Measurements from ENCODE around the gene SLC12A7. TPM values are rescaled to one million over a fixed set of nuclear protein-coding genes. Genes with fewer than 3 reads are reported as not detected.
"Not testable (repeated sequence)": the region's sequence is repeated elsewhere in the genome, so short reads cannot be mapped to it uniquely, and the experiment has no call there.

Gene SLC12A7
- total RNA-seq, 1 donor from 2014 or later, result 80.8 TPM

DNA sequence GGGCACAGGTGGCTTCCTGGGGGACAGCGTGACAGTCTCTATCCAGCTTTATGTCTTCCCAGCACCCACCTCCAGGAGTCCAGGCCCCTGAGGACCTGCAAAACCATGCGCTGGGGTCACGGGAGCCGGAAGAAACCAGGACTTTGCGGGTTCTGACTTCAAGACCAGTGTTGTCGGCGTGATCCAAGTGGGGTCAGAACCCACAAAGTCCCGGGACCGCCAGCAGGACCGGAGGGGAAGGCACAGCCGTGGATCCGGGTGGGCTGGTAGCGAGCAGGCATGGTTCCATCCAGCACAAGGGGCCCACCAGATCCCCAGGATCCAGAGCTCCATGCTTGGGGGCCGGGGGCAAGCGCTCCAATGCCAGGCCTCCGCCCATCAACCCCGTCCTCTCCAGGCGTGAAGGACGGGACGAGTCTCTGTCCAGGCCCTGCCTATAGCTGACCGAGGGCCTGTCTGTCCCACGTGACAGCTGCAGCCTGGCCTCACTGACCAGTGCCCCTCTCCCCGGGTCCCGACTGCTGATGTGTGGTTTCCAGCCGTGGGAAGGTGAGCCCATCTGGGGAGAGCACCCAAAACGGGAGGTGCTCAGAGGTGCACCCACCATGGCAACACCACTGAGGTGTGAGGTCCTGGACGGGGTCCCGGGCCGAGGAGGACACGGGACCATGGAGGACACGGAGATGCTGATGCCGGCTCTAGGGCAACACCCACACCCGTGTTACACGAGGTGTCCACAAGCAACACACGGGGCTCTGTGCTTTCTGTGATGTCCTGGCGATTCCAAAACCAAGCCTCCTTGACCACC lies 48.9 kb downstream of the SLC12A7 start:
- DNase-seq (ENCODE audit: low spot score, unreplicated experiment), result no peak
- H3K4me1 Mint-ChIP-seq (ENCODE audit: low read depth), result no peaks in the 10 kb centered on the region
- H3K27ac Mint-ChIP-seq, result no peak overlapping the region
- H3K36me3 Mint-ChIP-seq (ENCODE audit: insufficient read depth), result peaks cover 1% of the 10 kb centered on the region
- no peaks in the 10 kb centered on the region for H3K9me3 Mint-ChIP-seq (ENCODE audit: low read depth)
- H3K4me3 Mint-ChIP-seq (ENCODE audit: low read depth), result no peak overlapping the region
- TF ChIP-seq, protein P1, sequence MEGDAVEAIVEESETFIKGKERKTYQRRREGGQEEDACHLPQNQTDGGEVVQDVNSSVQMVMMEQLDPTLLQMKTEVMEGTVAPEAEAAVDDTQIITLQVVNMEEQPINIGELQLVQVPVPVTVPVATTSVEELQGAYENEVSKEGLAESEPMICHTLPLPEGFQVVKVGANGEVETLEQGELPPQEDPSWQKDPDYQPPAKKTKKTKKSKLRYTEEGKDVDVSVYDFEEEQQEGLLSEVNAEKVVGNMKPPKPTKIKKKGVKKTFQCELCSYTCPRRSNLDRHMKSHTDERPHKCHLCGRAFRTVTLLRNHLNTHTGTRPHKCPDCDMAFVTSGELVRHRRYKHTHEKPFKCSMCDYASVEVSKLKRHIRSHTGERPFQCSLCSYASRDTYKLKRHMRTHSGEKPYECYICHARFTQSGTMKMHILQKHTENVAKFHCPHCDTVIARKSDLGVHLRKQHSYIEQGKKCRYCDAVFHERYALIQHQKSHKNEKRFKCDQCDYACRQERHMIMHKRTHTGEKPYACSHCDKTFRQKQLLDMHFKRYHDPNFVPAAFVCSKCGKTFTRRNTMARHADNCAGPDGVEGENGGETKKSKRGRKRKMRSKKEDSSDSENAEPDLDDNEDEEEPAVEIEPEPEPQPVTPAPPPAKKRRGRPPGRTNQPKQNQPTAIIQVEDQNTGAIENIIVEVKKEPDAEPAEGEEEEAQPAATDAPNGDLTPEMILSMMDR (IDR thresholded peaks at IDR 0.05; ENCODE audit: unreplicated experiment), result no peak
- H3K27me3 Mint-ChIP-seq, result no peaks in the 10 kb centered on the region

DNA sequence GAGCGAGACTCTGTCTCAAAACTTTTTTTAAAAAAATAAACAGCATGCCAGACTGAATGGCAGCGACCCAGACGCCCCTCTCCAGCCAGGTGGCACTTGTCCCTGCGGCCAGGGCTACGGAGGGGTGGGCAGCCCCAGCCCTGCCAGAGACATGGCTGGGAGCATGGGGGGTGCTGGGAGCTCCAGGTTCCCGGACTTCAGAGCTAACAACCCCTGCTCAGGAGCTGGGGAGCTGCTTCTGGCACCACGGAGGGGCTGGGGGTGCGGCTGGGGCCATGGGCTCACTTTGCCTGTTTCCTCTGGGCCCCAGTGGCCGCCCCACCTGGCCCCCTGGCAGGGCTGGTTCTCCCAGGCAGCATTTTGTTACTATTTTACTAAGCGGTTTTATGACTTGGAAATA lies 49.9 kb downstream of the SLC12A7 start:
- no peak for DNase-seq (ENCODE audit: low spot score, unreplicated experiment)
- no peak overlapping the region for H3K27ac Mint-ChIP-seq
- no peaks in the 10 kb centered on the region for H3K4me1 Mint-ChIP-seq (ENCODE audit: low read depth)
- H3K4me3 Mint-ChIP-seq (ENCODE audit: low read depth), result no peak overlapping the region
- no peaks in the 10 kb centered on the region for H3K27me3 Mint-ChIP-seq
- H3K9me3 Mint-ChIP-seq (ENCODE audit: low read depth), result no peaks in the 10 kb centered on the region
- TF ChIP-seq, protein P1 (IDR thresholded peaks at IDR 0.05; ENCODE audit: unreplicated experiment), result no peak
- no peaks in the 10 kb centered on the region for H3K36me3 Mint-ChIP-seq (ENCODE audit: insufficient read depth)

DNA sequence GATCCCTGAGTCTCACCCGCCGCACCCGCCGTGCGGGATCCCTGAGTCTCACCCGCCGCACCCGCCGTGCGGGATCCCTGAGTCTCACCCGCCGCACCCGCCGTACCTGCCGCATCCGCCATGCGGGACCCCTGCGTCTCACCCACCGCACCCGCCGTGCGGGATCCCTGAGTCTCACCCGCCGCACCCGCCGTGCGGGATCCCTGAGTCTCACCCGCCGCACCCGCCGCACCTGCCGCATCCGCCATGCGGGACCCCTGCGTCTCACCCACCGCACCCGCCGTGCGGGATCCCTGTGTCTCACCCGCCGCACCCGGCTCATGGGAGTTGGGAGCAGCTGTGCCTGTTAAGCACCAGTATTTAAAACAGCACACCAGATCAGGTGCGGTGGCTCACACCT lies 50.6 kb downstream of the SLC12A7 start:
- DNase-seq (ENCODE audit: low spot score, unreplicated experiment); H3K27ac Mint-ChIP-seq; H3K9me3 Mint-ChIP-seq (ENCODE audit: low read depth); H3K4me3 Mint-ChIP-seq (ENCODE audit: low read depth); H3K27me3 Mint-ChIP-seq; H3K36me3 Mint-ChIP-seq (ENCODE audit: insufficient read depth); H3K4me1 Mint-ChIP-seq (ENCODE audit: low read depth): not testable (repeated sequence)

DNA sequence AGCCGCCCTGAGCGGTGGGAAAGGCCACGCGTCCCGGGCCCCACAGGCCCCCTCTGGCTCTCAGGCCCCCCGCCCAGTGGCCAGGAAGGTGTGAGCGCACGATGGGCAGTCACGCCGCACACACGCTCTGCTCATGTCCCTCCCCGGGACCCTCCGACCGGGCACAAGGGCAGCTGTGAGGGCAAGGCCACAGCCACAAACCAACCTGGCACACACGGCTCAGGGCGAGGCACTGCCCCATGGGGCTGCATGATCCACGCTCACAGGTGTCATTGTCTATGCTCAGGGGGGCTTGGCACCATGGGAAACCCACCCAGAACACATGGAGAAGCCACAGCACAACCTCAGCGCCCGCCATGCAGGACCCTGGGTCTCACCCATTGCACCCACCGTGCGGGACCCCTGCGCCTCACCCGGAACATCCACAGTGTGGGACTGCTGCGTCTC lies 51.3 kb downstream of the SLC12A7 start:
- Mint-ChIP-seq H3K4me1 (ENCODE audit: low read depth) (no peaks in the 10 kb centered on the region), H3K27ac (no peak overlapping the region)

DNA sequence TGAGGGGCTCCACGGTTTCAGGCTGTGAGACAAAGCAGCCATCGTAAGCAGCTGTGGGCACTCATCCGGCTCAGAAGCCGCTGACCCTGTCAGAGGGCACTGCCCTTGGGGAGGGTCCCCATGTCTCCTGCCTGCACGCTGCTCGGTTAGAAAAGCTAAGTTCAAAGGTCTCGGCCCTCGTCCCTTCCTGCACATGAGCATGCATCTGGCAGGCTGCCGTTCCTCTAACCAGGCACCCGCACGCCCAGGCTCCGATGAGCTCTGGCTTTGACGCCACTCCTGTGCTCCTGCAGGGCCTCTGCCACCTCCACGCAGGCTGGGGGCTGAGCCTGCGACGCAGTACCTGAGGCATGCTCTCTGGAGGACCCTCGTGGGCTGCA lies 52.0 kb downstream of the SLC12A7 start:
- no peaks in the 10 kb centered on the region for H3K9me3 Mint-ChIP-seq (ENCODE audit: low read depth)
- no peaks in the 10 kb centered on the region for H3K27me3 Mint-ChIP-seq
- H3K4me1 Mint-ChIP-seq (ENCODE audit: low read depth), result no peaks in the 10 kb centered on the region
- H3K27ac Mint-ChIP-seq, result no peak overlapping the region
- no peak for DNase-seq (ENCODE audit: low spot score, unreplicated experiment)
- no peaks in the 10 kb centered on the region for H3K36me3 Mint-ChIP-seq (ENCODE audit: insufficient read depth)
- H3K4me3 Mint-ChIP-seq (ENCODE audit: low read depth), result no peak overlapping the region
- TF ChIP-seq, protein P1 (IDR thresholded peaks at IDR 0.05; ENCODE audit: unreplicated experiment), result no peak

More for the DNA sequence above, 51.3 kb downstream of the SLC12A7 start:
- no peak for DNase-seq (ENCODE audit: low spot score, unreplicated experiment)
- no peaks in the 10 kb centered on the region for H3K27me3 Mint-ChIP-seq
- no peaks in the 10 kb centered on the region for H3K9me3 Mint-ChIP-seq (ENCODE audit: low read depth)
- H3K4me3 Mint-ChIP-seq (ENCODE audit: low read depth), result no peak overlapping the region
- TF ChIP-seq, protein P1 (IDR thresholded peaks at IDR 0.05; ENCODE audit: unreplicated experiment), result no peak
- H3K36me3 Mint-ChIP-seq (ENCODE audit: insufficient read depth), result no peaks in the 10 kb centered on the region
